KOPT-K1 (cell line): Measurements from ENCODE around the gene METTL27.

Experiments
- H3K27ac ChIP-seq: fragments of 200-600 bp; sonication (generic); 2 replicates; pipeline ENCODE4 v1.5.1; 2016; ENCODE audit warnings: antibody characterized with exemption, mild to moderate bottlenecking, low read depth, low read length; ENCODE audit not compliant: poor library complexity, severe bottlenecking
- H3K36me3 ChIP-seq: fragments of 200-600 bp; sonication (generic); 2 replicates; pipeline ENCODE4 v1.5.1; 2017; ENCODE audit warnings: antibody characterized with exemption, mild to moderate bottlenecking, low read length, moderate library complexity; ENCODE audit not compliant: insufficient read depth
- H3K9me3 ChIP-seq: fragments of 200-600 bp; sonication (generic); 2 replicates; pipeline ENCODE4 v1.5.1; 2017; ENCODE audit warnings: antibody characterized with exemption, low read length, mild to moderate bottlenecking; ENCODE audit not compliant: insufficient read depth, poor library complexity, severe bottlenecking

The METTL27 gene

GRCh38 chr7:73833251-73833919 lies 8.9 kb downstream of the METTL27 start:
- H3K36me3 ChIP-seq, result no peaks in the 10 kb centered on the region
- no peaks in the 10 kb centered on the region for H3K9me3 ChIP-seq
- no peak overlapping the region for H3K27ac ChIP-seq

GRCh38 chr7:73832806-73833205 lies 9.5 kb downstream of the METTL27 start:
- H3K36me3 ChIP-seq, result no peaks in the 10 kb centered on the region
- no peaks in the 10 kb centered on the region for H3K9me3 ChIP-seq
- H3K27ac ChIP-seq, result no peak overlapping the region

- no peak overlapping the region for H3K27ac ChIP-seq
- no peaks in the 10 kb centered on the region for H3K9me3 ChIP-seq
- H3K36me3 ChIP-seq, result no peaks in the 10 kb centered on the region
Measured at GRCh38 chr7:73831834-73832651, 10.3 kb downstream of the METTL27 start.

- Histone ChIP-seq H3K36me3 (no peaks in the 10 kb centered on the region), H3K9me3 (no peaks in the 10 kb centered on the region), H3K27ac (no peak overlapping the region)
Measured at GRCh38 chr7:73831584-73831833, 10.8 kb downstream of the METTL27 start.

- Histone ChIP-seq H3K27ac (no peak within 1 kb of the TSS), H3K36me3 (no peaks in the 10 kb centered on the region), H3K9me3 (no peaks in the 10 kb centered on the region)
Measured at GRCh38 chr7:73830681-73831583, 11.4 kb downstream of the METTL27 start, which contains the start of gene CLDN4. CLDN4 (plus strand) TSS chr7:73830996; CDS start chr7:73831202, 206 bp downstream.

GRCh38 chr7:73829921-73830680 lies 12.2 kb downstream of the METTL27 start:
- Histone ChIP-seq H3K36me3 (no peaks in the 10 kb centered on the region), H3K9me3 (no peaks in the 10 kb centered on the region), H3K27ac (no peak overlapping the region)

- Histone ChIP-seq H3K27ac (no peak overlapping the region), H3K36me3 (no peaks in the 10 kb centered on the region), H3K9me3 (no peaks in the 10 kb centered on the region)
Measured at GRCh38 chr7:73829505-73829904, 12.8 kb downstream of the METTL27 start.

GRCh38 chr7:73828972-73829371 lies 13.3 kb downstream of the METTL27 start:
- Histone ChIP-seq H3K9me3 (no peaks in the 10 kb centered on the region), H3K27ac (no peak overlapping the region), H3K36me3 (no peaks in the 10 kb centered on the region)

- Histone ChIP-seq H3K36me3 (no peaks in the 10 kb centered on the region), H3K27ac (no peak overlapping the region), H3K9me3 (no peaks in the 10 kb centered on the region)
Measured at GRCh38 chr7:73828107-73828803, 14.1 kb downstream of the METTL27 start.

- Histone ChIP-seq H3K36me3 (no peaks in the 10 kb centered on the region), H3K27ac (no peak overlapping the region), H3K9me3 (no peaks in the 10 kb centered on the region)
Measured at GRCh38 chr7:73827567-73828106, 14.7 kb downstream of the METTL27 start.

GRCh38 chr7:73824986-73825385 lies 17.3 kb downstream of the METTL27 start:
- Histone ChIP-seq H3K36me3 (no peaks in the 10 kb centered on the region), H3K27ac (no peak overlapping the region), H3K9me3 (no peaks in the 10 kb centered on the region)

GRCh38 chr7:73823873-73824592 lies 18.3 kb downstream of the METTL27 start:
- no peaks in the 10 kb centered on the region for H3K36me3 ChIP-seq
- H3K9me3 ChIP-seq, result no peaks in the 10 kb centered on the region
- H3K27ac ChIP-seq, result no peak overlapping the region

GRCh38 chr7:73823257-73823656 lies 19.1 kb downstream of the METTL27 start:
- Histone ChIP-seq H3K9me3 (no peaks in the 10 kb centered on the region), H3K27ac (no peak overlapping the region), H3K36me3 (no peaks in the 10 kb centered on the region)
